ENCODE data around the gene AKNAD1. TPM values are rescaled to one million over a fixed set of nuclear protein-coding genes. Genes with fewer than 3 reads are reported as not detected.

AKNAD1 gene
- total and polyA plus RNA-seq, 2 of the 8 experiments (the other 6 are each of a cell fraction or from before 2014, with no cell fraction given), result not detected

DNA sequence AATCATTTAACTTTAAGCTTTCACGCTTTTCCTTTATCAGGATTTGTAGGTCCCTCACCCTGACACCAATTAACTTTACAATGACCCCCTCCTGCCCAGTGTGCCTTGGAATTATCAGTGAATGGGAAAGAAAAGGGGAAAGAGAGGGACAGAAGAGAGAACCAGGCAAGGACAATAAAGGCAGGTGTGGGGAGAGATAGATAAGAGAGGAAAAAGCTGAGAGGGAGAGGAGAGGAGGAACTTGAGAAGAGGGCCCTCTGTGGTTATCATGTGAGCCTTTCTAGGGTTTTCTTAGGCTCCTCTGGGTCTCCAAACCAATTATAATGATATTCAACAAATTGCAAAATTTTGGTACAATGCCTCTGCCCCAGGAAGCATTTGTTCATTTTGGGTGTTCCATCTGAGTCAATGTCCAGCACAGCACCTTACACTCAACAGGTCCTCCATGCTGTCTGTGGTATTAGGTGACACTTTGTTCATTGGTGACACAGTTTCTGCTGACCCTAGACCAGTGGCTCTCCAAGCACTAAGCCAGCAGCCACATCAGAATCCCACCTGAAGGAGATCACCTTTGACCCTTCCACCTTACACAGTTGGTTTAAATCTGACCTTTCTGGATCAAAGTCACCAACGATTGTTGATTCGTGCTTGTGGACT is 14.2 kb downstream of the AKNAD1 start (continued):
- TF ChIP-seq, protein P1, sequence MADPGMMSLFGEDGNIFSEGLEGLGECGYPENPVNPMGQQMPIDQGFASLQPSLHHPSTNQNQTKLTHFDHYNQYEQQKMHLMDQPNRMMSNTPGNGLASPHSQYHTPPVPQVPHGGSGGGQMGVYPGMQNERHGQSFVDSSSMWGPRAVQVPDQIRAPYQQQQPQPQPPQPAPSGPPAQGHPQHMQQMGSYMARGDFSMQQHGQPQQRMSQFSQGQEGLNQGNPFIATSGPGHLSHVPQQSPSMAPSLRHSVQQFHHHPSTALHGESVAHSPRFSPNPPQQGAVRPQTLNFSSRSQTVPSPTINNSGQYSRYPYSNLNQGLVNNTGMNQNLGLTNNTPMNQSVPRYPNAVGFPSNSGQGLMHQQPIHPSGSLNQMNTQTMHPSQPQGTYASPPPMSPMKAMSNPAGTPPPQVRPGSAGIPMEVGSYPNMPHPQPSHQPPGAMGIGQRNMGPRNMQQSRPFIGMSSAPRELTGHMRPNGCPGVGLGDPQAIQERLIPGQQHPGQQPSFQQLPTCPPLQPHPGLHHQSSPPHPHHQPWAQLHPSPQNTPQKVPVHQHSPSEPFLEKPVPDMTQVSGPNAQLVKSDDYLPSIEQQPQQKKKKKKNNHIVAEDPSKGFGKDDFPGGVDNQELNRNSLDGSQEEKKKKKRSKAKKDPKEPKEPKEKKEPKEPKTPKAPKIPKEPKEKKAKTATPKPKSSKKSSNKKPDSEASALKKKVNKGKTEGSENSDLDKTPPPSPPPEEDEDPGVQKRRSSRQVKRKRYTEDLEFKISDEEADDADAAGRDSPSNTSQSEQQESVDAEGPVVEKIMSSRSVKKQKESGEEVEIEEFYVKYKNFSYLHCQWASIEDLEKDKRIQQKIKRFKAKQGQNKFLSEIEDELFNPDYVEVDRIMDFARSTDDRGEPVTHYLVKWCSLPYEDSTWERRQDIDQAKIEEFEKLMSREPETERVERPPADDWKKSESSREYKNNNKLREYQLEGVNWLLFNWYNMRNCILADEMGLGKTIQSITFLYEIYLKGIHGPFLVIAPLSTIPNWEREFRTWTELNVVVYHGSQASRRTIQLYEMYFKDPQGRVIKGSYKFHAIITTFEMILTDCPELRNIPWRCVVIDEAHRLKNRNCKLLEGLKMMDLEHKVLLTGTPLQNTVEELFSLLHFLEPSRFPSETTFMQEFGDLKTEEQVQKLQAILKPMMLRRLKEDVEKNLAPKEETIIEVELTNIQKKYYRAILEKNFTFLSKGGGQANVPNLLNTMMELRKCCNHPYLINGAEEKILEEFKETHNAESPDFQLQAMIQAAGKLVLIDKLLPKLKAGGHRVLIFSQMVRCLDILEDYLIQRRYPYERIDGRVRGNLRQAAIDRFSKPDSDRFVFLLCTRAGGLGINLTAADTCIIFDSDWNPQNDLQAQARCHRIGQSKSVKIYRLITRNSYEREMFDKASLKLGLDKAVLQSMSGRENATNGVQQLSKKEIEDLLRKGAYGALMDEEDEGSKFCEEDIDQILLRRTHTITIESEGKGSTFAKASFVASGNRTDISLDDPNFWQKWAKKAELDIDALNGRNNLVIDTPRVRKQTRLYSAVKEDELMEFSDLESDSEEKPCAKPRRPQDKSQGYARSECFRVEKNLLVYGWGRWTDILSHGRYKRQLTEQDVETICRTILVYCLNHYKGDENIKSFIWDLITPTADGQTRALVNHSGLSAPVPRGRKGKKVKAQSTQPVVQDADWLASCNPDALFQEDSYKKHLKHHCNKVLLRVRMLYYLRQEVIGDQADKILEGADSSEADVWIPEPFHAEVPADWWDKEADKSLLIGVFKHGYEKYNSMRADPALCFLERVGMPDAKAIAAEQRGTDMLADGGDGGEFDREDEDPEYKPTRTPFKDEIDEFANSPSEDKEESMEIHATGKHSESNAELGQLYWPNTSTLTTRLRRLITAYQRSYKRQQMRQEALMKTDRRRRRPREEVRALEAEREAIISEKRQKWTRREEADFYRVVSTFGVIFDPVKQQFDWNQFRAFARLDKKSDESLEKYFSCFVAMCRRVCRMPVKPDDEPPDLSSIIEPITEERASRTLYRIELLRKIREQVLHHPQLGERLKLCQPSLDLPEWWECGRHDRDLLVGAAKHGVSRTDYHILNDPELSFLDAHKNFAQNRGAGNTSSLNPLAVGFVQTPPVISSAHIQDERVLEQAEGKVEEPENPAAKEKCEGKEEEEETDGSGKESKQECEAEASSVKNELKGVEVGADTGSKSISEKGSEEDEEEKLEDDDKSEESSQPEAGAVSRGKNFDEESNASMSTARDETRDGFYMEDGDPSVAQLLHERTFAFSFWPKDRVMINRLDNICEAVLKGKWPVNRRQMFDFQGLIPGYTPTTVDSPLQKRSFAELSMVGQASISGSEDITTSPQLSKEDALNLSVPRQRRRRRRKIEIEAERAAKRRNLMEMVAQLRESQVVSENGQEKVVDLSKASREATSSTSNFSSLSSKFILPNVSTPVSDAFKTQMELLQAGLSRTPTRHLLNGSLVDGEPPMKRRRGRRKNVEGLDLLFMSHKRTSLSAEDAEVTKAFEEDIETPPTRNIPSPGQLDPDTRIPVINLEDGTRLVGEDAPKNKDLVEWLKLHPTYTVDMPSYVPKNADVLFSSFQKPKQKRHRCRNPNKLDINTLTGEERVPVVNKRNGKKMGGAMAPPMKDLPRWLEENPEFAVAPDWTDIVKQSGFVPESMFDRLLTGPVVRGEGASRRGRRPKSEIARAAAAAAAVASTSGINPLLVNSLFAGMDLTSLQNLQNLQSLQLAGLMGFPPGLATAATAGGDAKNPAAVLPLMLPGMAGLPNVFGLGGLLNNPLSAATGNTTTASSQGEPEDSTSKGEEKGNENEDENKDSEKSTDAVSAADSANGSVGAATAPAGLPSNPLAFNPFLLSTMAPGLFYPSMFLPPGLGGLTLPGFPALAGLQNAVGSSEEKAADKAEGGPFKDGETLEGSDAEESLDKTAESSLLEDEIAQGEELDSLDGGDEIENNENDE (IDR thresholded peaks at IDR 0.05; ENCODE audit: insufficient replicate concordance, low read length), result no peak
- no peak for TF ChIP-seq RNF2 (IDR thresholded peaks at IDR 0.05; ENCODE audit: borderline replicate concordance, low read depth, low read length, missing control alignments, poor library complexity, severe bottlenecking)
- no peak for TF ChIP-seq KDM4A (IDR thresholded peaks at IDR 0.05; ENCODE audit: low read depth, low read length, severe bottlenecking)
- no peak for TF ChIP-seq EP300 (IDR thresholded peaks at IDR 0.05; ENCODE audit: borderline replicate concordance in 1 of 2, low read depth in 2 of 2, low read length in 2 of 2)
- no peak for TF ChIP-seq GABPA (IDR thresholded peaks at IDR 0.05; ENCODE audit: borderline replicate concordance, insufficient read depth, low read length)
- TF ChIP-seq CTBP2 (IDR thresholded peaks at IDR 0.05; ENCODE audit: borderline replicate concordance, insufficient read depth, insufficient read length, low read length), result no peak
- TF ChIP-seq SRF (IDR thresholded peaks at IDR 0.05; ENCODE audit: low read depth, low read length), result no peak
- no peak for TF ChIP-seq KDM1A (IDR thresholded peaks at IDR 0.05; ENCODE audit: borderline replicate concordance, low read length)
- TF ChIP-seq EZH2 (IDR thresholded peaks at IDR 0.05; ENCODE audit: low read depth, low read length, severe bottlenecking), result no peak
